Mammary epithelial cell (primary cell): Measurements from ENCODE around the gene BBOX1.

Experiments used
- CTCF ChIP-seq, 2 donors: IDR thresholded peaks in 1 of 2; conservative IDR thresholded peaks in 1 of 2; 2 replicates each; pipeline ENCODE4 v1.5.1; 2011 to 2012; ENCODE audit warnings: inconsistent platforms in 2 of 2, low read length in 2 of 2, mild to moderate bottlenecking in 2 of 2, control low read depth in 1 of 2, low read depth in 1 of 2; ENCODE audit not compliant: insufficient read depth in 1 of 2; ENCODE audit errors: extremely low read depth in 1 of 2
- EZH2 ChIP-seq: IDR thresholded peaks from 2 replicates; pipeline ENCODE4 v1.6.1; 2012; ENCODE audit warnings: low read length, inconsistent platforms, borderline replicate concordance

- no peak for TF ChIP-seq EZH2
- no peak for TF ChIP-seq CTCF (conservative IDR thresholded peaks at IDR 0.05 in 1 of 2, IDR thresholded peaks at IDR 0.05 in 1 of 2; ENCODE audit: extremely low read depth in 1 of 2, insufficient read depth in 1 of 2, low read depth in 1 of 2, low read length in 2 of 2)
These were observed 34.6 kb downstream of the BBOX1 start for GRCh38 chr11:27075192-27075591.
